NB4 (cell line): ENCODE results near the gene AP2A2.

Experiments used
- DNase-seq: peaks from one replicate; pipeline ENCODE4 v3.0.0; 2010; ENCODE audit warnings: low read depth
- H3K4me3 ChIP-seq: one replicate; pipeline ENCODE4 v1.5.1; 2011; ENCODE audit warnings: mild to moderate bottlenecking, low read depth, low read length, moderate library complexity
- CTCF ChIP-seq: IDR thresholded peaks from one replicate; pipeline ENCODE4 v1.5.1; 2012; ENCODE audit warnings: low read depth, low read length
- MAX ChIP-seq: IDR thresholded peaks from 2 replicates; pipeline ENCODE4 v1.6.1; 2011; ENCODE audit warnings: low read depth, low read length
- MYC ChIP-seq: IDR thresholded peaks from 2 replicates; pipeline ENCODE4 v1.6.1; 2011; ENCODE audit warnings: low read depth, low read length
- POLR2A ChIP-seq: IDR thresholded peaks from 2 replicates; pipeline ENCODE4 v1.6.1; 2011; ENCODE audit warnings: mild to moderate bottlenecking; ENCODE audit not compliant: insufficient read length; ENCODE audit errors: extremely low read depth

The AP2A2 gene

GRCh38 chr11:987671-988070 is 62.0 kb downstream of the AP2A2 start:
- no peak for TF ChIP-seq CTCF
- no peak for TF ChIP-seq MAX
- TF ChIP-seq MYC, result no peak
- no peak for TF ChIP-seq POLR2A
- H3K4me3 ChIP-seq, result no peak overlapping the region
- no peak for DNase-seq

GRCh38 chr11:990101-990500 is 64.4 kb downstream of the AP2A2 start:
- DNase-seq, result no peak
- TF ChIP-seq CTCF (no peak), POLR2A (no peak), MYC (no peak), MAX (no peak)
- H3K4me3 ChIP-seq, result no peak overlapping the region

- no peak for TF ChIP-seq MAX
- no peak for TF ChIP-seq CTCF
- no peak for TF ChIP-seq POLR2A
- TF ChIP-seq MYC, result no peak
- no peak for DNase-seq
Measured at GRCh38 chr11:991034-991433, 65.4 kb downstream of the AP2A2 start.

GRCh38 chr11:991711-992307 is 66.1 kb downstream of the AP2A2 start:
- no peak overlapping the region for H3K4me3 ChIP-seq
- no peak for DNase-seq
- TF ChIP-seq MYC, result no peak

More at GRCh38 chr11:991034-991433, 65.4 kb downstream of the AP2A2 start:
- no peak overlapping the region for H3K4me3 ChIP-seq

GRCh38 chr11:992577-992976 is 66.9 kb downstream of the AP2A2 start:
- TF ChIP-seq MYC, result no peak
- no peak for TF ChIP-seq MAX
- TF ChIP-seq POLR2A, result no peak
- TF ChIP-seq CTCF, result no peak
- no peak overlapping the region for H3K4me3 ChIP-seq
- DNase-seq, result no peak

- no peak for DNase-seq
- TF ChIP-seq MAX, result no peak
- TF ChIP-seq CTCF, result no peak
- TF ChIP-seq POLR2A, result no peak
- TF ChIP-seq MYC, result no peak
- H3K4me3 ChIP-seq, result no peak overlapping the region
Measured at GRCh38 chr11:993632-994167, 68.0 kb downstream of the AP2A2 start.
